Stimulated activated effector memory CD8-positive, alpha-beta T cell treated with anti-CD3 and anti-CD28 coated beads, Interleukin-12 subunit alpha, Interleukin-12 subunit beta, amount 100 ng/mL, for 72 hours (primary cell): ENCODE measurements around the gene OGDH.
A peak's percentile ranks its signal among the peaks of the same experiment; 100 is the strongest.
"Not testable (repeated sequence)": the region's sequence is repeated elsewhere in the genome, so short reads cannot be mapped to it uniquely, and the experiment has no call there.

Experiments
- ATAC-seq: fragments of 150-1000 bp; cut with Tn5 transposase; 2 replicates; pipeline ENCODE4 v1.10.0; 2021
- DNase-seq, 2 donors: peaks; one replicate each; pipeline ENCODE4 v3.0.0; 2021 to 2022; ENCODE audit warnings: low spot score in 2 of 2
- H3K27ac Mint-ChIP-seq: one replicate; pipeline ENCODE4 v1.8.0; 2022; ENCODE audit warnings: mild to moderate bottlenecking, mixed read lengths
- H3K36me3 Mint-ChIP-seq: one replicate; pipeline ENCODE4 v1.8.0; 2022; ENCODE audit warnings: mild to moderate bottlenecking, mixed read lengths
- H3K4me1 Mint-ChIP-seq: one replicate; pipeline ENCODE4 v1.8.0; 2022; ENCODE audit warnings: mixed read lengths
- H3K4me3 Mint-ChIP-seq: one replicate; pipeline ENCODE4 v1.8.0; 2022; ENCODE audit warnings: mild to moderate bottlenecking, mixed read lengths
- H3K9me3 Mint-ChIP-seq: one replicate; pipeline ENCODE4 v1.8.0; 2022; ENCODE audit warnings: mixed read lengths

OGDH gene

GRCh38 chr7:44706788-44707557 lies 100.5 kb downstream of the OGDH start:
- H3K4me3 Mint-ChIP-seq: no peak overlapping the region
- DNase-seq: no peak
- H3K9me3 Mint-ChIP-seq: no peaks in the 10 kb centered on the region
- H3K27ac Mint-ChIP-seq: peak overlapping the region; percentile 60
- peaks cover 52% of the 10 kb centered on the region for H3K36me3 Mint-ChIP-seq
- no peak for ATAC-seq
- peaks cover 14% of the 10 kb centered on the region for H3K4me1 Mint-ChIP-seq

- peaks cover 47% of the 10 kb centered on the region for H3K36me3 Mint-ChIP-seq
- H3K4me3 Mint-ChIP-seq: no peak overlapping the region
- peak overlapping the region; percentile 60 for H3K27ac Mint-ChIP-seq
- peaks cover 22% of the 10 kb centered on the region for H3K4me1 Mint-ChIP-seq
- no peaks in the 10 kb centered on the region for H3K9me3 Mint-ChIP-seq
- DNase-seq: no peak
- no peak for ATAC-seq
Measured at GRCh38 chr7:44707558-44708230, 101.3 kb downstream of the OGDH start.

GRCh38 chr7:44709011-44709915 lies 102.8 kb downstream of the OGDH start:
- Mint-ChIP-seq H3K36me3 (peaks cover 41% of the 10 kb centered on the region), H3K4me3 (no peak overlapping the region), H3K9me3 (no peaks in the 10 kb centered on the region), H3K4me1 (peaks cover 28% of the 10 kb centered on the region), H3K27ac (peak overlapping the region; percentile 91)
- ATAC-seq (no peak), DNase-seq (no peak)

GRCh38 chr7:44709945-44710596 lies 103.6 kb downstream of the OGDH start:
- H3K4me3 Mint-ChIP-seq: no peak overlapping the region
- DNase-seq (no peak), ATAC-seq (no peak)
- peaks cover 35% of the 10 kb centered on the region for H3K36me3 Mint-ChIP-seq
- H3K4me1 Mint-ChIP-seq: peaks cover 28% of the 10 kb centered on the region
- no peaks in the 10 kb centered on the region for H3K9me3 Mint-ChIP-seq
- peak overlapping the region; percentile 91 for H3K27ac Mint-ChIP-seq

GRCh38 chr7:44711528-44711927 lies 105.1 kb downstream of the OGDH start:
- Mint-ChIP-seq H3K27ac (peak overlapping the region; percentile 91), H3K4me3 (no peak overlapping the region), H3K9me3 (no peaks in the 10 kb centered on the region), H3K4me1 (peaks cover 28% of the 10 kb centered on the region), H3K36me3 (peaks cover 26% of the 10 kb centered on the region)
- DNase-seq (no peak), ATAC-seq (no peak)

GRCh38 chr7:44712012-44712411 lies 105.6 kb downstream of the OGDH start:
- peaks cover 28% of the 10 kb centered on the region for H3K4me1 Mint-ChIP-seq
- H3K9me3 Mint-ChIP-seq: no peaks in the 10 kb centered on the region
- DNase-seq (no peak), ATAC-seq (no peak)
- peak overlapping the region; percentile 91 for H3K27ac Mint-ChIP-seq
- H3K36me3 Mint-ChIP-seq: peaks cover 21% of the 10 kb centered on the region
- H3K4me3 Mint-ChIP-seq: no peak overlapping the region

- no peak overlapping the region for H3K4me3 Mint-ChIP-seq
- ATAC-seq (no peak), DNase-seq (no peak)
- H3K27ac Mint-ChIP-seq: peak overlapping the region; percentile 91
- no peaks in the 10 kb centered on the region for H3K9me3 Mint-ChIP-seq
- peaks cover 28% of the 10 kb centered on the region for H3K4me1 Mint-ChIP-seq
- peaks cover 10% of the 10 kb centered on the region for H3K36me3 Mint-ChIP-seq
Measured at GRCh38 chr7:44713141-44713540, 106.7 kb downstream of the OGDH start.

- ATAC-seq (no peak), DNase-seq (no peak)
- H3K9me3 Mint-ChIP-seq: no peaks in the 10 kb centered on the region
- H3K36me3 Mint-ChIP-seq: peaks cover 5% of the 10 kb centered on the region
- no peak overlapping the region for H3K27ac Mint-ChIP-seq
- no peak overlapping the region for H3K4me3 Mint-ChIP-seq
- H3K4me1 Mint-ChIP-seq: peaks cover 28% of the 10 kb centered on the region
Measured at GRCh38 chr7:44713680-44714335, 107.4 kb downstream of the OGDH start.

GRCh38 chr7:44716205-44716604 lies 109.8 kb downstream of the OGDH start:
- DNase-seq (no peak), ATAC-seq (no peak)
- no peak overlapping the region for H3K4me3 Mint-ChIP-seq
- peaks cover 5% of the 10 kb centered on the region for H3K36me3 Mint-ChIP-seq
- no peak overlapping the region for H3K27ac Mint-ChIP-seq
- no peaks in the 10 kb centered on the region for H3K9me3 Mint-ChIP-seq
- H3K4me1 Mint-ChIP-seq: peaks cover 21% of the 10 kb centered on the region

GRCh38 chr7:44720301-44720700 lies 113.9 kb downstream of the OGDH start:
- Mint-ChIP-seq H3K27ac (no peak overlapping the region), H3K9me3 (no peaks in the 10 kb centered on the region), H3K4me1 (no peaks in the 10 kb centered on the region), H3K36me3 (no peaks in the 10 kb centered on the region), H3K4me3 (no peak overlapping the region)
- DNase-seq (no peak), ATAC-seq (no peak)

GRCh38 chr7:44724276-44724675 lies 117.8 kb downstream of the OGDH start:
- no peak overlapping the region for H3K4me3 Mint-ChIP-seq
- no peaks in the 10 kb centered on the region for H3K9me3 Mint-ChIP-seq
- ATAC-seq (no peak), DNase-seq (no peak)
- H3K27ac Mint-ChIP-seq: no peak overlapping the region
- H3K4me1 Mint-ChIP-seq: no peaks in the 10 kb centered on the region
- no peaks in the 10 kb centered on the region for H3K36me3 Mint-ChIP-seq

- H3K9me3 Mint-ChIP-seq, H3K27ac Mint-ChIP-seq, H3K4me3 Mint-ChIP-seq, H3K36me3 Mint-ChIP-seq, DNase-seq, H3K4me1 Mint-ChIP-seq, ATAC-seq: not testable (repeated sequence)
Measured at GRCh38 chr7:44726250-44726649, 119.8 kb downstream of the OGDH start.

- Mint-ChIP-seq H3K36me3 (no peaks in the 10 kb centered on the region), H3K4me3 (no peak overlapping the region), H3K4me1 (no peaks in the 10 kb centered on the region), H3K27ac (no peak overlapping the region), H3K9me3 (no peaks in the 10 kb centered on the region)
- ATAC-seq (no peak), DNase-seq (no peak)
Measured at GRCh38 chr7:44727158-44727936, 120.9 kb downstream of the OGDH start.

GRCh38 chr7:44727937-44728262 lies 121.5 kb downstream of the OGDH start:
- DNase-seq: no peak
- Mint-ChIP-seq H3K9me3 (no peaks in the 10 kb centered on the region), H3K4me3 (no peak overlapping the region), H3K27ac (no peak overlapping the region), H3K36me3 (no peaks in the 10 kb centered on the region), H3K4me1 (no peaks in the 10 kb centered on the region)
- no peak for ATAC-seq
